Measurements from ENCODE around the gene KCTD12.

DNA sequence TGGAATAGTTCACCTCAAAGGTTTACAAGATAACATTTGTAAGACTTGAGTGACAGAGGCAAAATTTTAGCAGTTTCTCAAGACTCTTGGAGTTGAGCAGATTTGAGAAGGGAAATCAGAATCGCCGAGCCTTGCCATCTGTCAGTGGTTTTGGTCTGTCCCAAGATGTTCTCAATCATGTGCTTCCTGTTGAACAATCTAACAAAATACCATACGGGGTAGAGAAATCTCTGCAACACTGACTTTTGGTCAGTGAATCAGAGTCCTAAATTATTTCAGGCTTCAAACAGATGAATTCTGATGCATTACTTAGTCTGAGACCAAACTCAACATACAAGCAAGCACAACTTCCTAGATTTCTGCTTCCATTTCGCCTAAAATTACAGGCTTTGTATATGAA, 3.8 kb downstream of the KCTD12 start:
- TF ChIP-seq, protein P1, sequence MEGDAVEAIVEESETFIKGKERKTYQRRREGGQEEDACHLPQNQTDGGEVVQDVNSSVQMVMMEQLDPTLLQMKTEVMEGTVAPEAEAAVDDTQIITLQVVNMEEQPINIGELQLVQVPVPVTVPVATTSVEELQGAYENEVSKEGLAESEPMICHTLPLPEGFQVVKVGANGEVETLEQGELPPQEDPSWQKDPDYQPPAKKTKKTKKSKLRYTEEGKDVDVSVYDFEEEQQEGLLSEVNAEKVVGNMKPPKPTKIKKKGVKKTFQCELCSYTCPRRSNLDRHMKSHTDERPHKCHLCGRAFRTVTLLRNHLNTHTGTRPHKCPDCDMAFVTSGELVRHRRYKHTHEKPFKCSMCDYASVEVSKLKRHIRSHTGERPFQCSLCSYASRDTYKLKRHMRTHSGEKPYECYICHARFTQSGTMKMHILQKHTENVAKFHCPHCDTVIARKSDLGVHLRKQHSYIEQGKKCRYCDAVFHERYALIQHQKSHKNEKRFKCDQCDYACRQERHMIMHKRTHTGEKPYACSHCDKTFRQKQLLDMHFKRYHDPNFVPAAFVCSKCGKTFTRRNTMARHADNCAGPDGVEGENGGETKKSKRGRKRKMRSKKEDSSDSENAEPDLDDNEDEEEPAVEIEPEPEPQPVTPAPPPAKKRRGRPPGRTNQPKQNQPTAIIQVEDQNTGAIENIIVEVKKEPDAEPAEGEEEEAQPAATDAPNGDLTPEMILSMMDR (IDR thresholded peaks at IDR 0.05): no peak
- TF ChIP-seq POLR2A (IDR thresholded peaks at IDR 0.05): no peak

All from uterus (tissue), 2 donors.